K562 (cell line): ENCODE measurements around the gene HSD17B8. TPM values are rescaled to one million over a fixed set of nuclear protein-coding genes. Genes with fewer than 3 reads are reported as not detected.

ENCODE experiments used
- ATAC-seq: fragments of 200-7000 bp; cut with Tn5 transposase; 3 replicates; pipeline ENCODE4 v1.9.1; 2020; ENCODE audit warnings: moderate library complexity
- BruUV-seq: library from RNA; stranded (reverse); fragments of 400-500 nt; replicated peaks from 2 replicates; lab custom pipeline; 2021; lab: Mats Ljungman, UMichigan
- CTCF ChIA-PET: fragments of 300-600 bp; formaldehyde crosslinking; extraction: SDS; loops from one replicate; lab custom pipeline; 2021; ENCODE audit warnings: low intra/inter-chr PET ratio; lab: Yijun Ruan, JAX
- POLR2A ChIA-PET: fragments of 300-600, 350-650 bp; sonication (Branson Sonifier 250); formaldehyde crosslinking; extraction: SDS; loops from one replicate; lab custom pipeline; 2021; ENCODE audit warnings: antibody characterized with exemption, inconsistent platforms; lab: Yijun Ruan, JAX
- DNase-seq, 4 experiments: peaks; one replicate each; pipeline versions ENCODE4 v3.0.0 to v3.0.0-alpha.2; 2011 to 2018; ENCODE audit warnings: low spot score in 3 of 4, mixed read lengths in 3 of 4; ENCODE audit errors: extremely low read depth in 1 of 4
- FAIRE-seq: peaks from 2 replicates; lab custom pipeline; 2011; peaks lifted over from hg19 to GRCh38; lab: Jason Lieb, UNC
- H2AFZ ChIP-seq: 2 replicates; pipeline ENCODE4 v1.6.0; 2011; ENCODE audit warnings: low read depth, low read length, control low read depth, inconsistent platforms
- H3K27ac ChIP-seq: fragments of 200-600 bp; 3 replicates; pipeline ENCODE4 v1.8.0; 2011; ENCODE audit warnings: low read depth, mild to moderate bottlenecking, control low read depth, inconsistent platforms, low read length, moderate library complexity, mixed read lengths; ENCODE audit errors: extremely low read depth
- H3K27me3 ChIP-seq, 2 experiments: fragments of 300-600 bp in 1 of 2; 2 replicates in 1 of 2; 3 replicates in 1 of 2; pipeline versions ENCODE4 v1.6.0 to v1.8.0; 2011; ENCODE audit warnings: inconsistent platforms in 2 of 2, low read length in 2 of 2, mild to moderate bottlenecking in 1 of 2, mixed read lengths in 1 of 2, moderate library complexity in 1 of 2; ENCODE audit not compliant: control insufficient read depth in 2 of 2, insufficient read depth in 2 of 2
- H3K36me3 ChIP-seq: fragments of 300-600 bp; 3 replicates; pipeline ENCODE4 v1.8.0; 2011; ENCODE audit warnings: mild to moderate bottlenecking, low read length, inconsistent platforms; ENCODE audit not compliant: control insufficient read depth, insufficient read depth
- H3K4me1 ChIP-seq, 2 experiments: fragments of 200-600 bp in 1 of 2; replicated peaks in 1 of 2; 2 replicates in 1 of 2; 3 replicates in 1 of 2; pipeline versions ENCODE4 v1.5.1 to v1.8.0; 2011; ENCODE audit warnings: inconsistent platforms in 2 of 2, low read length in 2 of 2, mild to moderate bottlenecking in 1 of 2, mixed read lengths in 1 of 2, moderate library complexity in 1 of 2; ENCODE audit not compliant: control insufficient read depth in 2 of 2, insufficient read depth in 2 of 2
- H3K4me2 ChIP-seq: 2 replicates; pipeline ENCODE4 v1.6.1; 2011; ENCODE audit warnings: low read length, control low read depth, inconsistent platforms, mixed read lengths; ENCODE audit not compliant: insufficient read depth
- H3K4me3 ChIP-seq: fragments of 200-600 bp; sonication (generic), shearing (Covaris generic); 2 replicates; pipeline ENCODE4 v1.5.1; 2016; ENCODE audit warnings: control low read depth, inconsistent platforms
- H3K79me2 ChIP-seq: fragments of 200-600 bp; 3 replicates; pipeline ENCODE4 v1.8.0; 2011; ENCODE audit warnings: low read length, inconsistent platforms; ENCODE audit not compliant: control insufficient read depth, insufficient read depth
- H3K9ac ChIP-seq, 2 experiments: 2 replicates each; pipeline versions ENCODE4 v1.6.0 to v1.6.1; 2011; ENCODE audit warnings: low read depth in 2 of 2, low read length in 2 of 2, control low read depth in 1 of 2, inconsistent platforms in 1 of 2, mild to moderate bottlenecking in 1 of 2, mixed read lengths in 1 of 2; ENCODE audit not compliant: insufficient read depth in 1 of 2
- H3K9me1 ChIP-seq: one replicate; pipeline ENCODE4 v1.6.0; 2011; ENCODE audit warnings: inconsistent platforms, mild to moderate bottlenecking, low read length, moderate library complexity; ENCODE audit not compliant: control insufficient read depth, insufficient read depth
- H3K9me3 ChIP-seq: replicated peaks from 2 replicates; pipeline ENCODE4 v1.5.1; 2011; ENCODE audit warnings: low read depth, low read length, inconsistent platforms; ENCODE audit not compliant: control insufficient read depth, insufficient read depth
- H4K20me1 ChIP-seq: replicated peaks from 2 replicates; pipeline ENCODE4 v1.6.1; 2011; ENCODE audit warnings: low read length, inconsistent platforms, mixed read lengths; ENCODE audit not compliant: control insufficient read depth, insufficient read depth
- DIDO1 ChIP-seq: fragments of 450-650 bp; IDR thresholded peaks from 2 replicates; pipeline ENCODE4 v1.6.1; 2016; ENCODE audit warnings: low read depth, missing biosample characterization, missing genetic modification characterization
- EGR1 ChIP-seq: fragments of 450-650 bp; conservative IDR thresholded peaks from 2 replicates; pipeline ENCODE4 v1.6.1; 2017; ENCODE audit warnings: mild to moderate bottlenecking
- FOS ChIP-seq: IDR thresholded peaks from 3 replicates; pipeline ENCODE4 v1.6.1; 2011; ENCODE audit not compliant: insufficient read length; ENCODE audit errors: extremely low read depth
- HDGF ChIP-seq: fragments of 450-650 bp; IDR thresholded peaks from 2 replicates; pipeline ENCODE4 v1.6.1; 2016
- HMG20B ChIP-seq: fragments of 250-450 bp; sonication (Bioruptor Pico); IDR thresholded peaks from 2 replicates; pipeline ENCODE4 v1.5.0; 2021; ENCODE audit warnings: mild to moderate bottlenecking
- NR4A1 ChIP-seq, 2 experiments: fragments of 250-450 bp in 1 of 2; fragments of 450-650 bp in 1 of 2; sonication (Bioruptor Pico) in 1 of 2; IDR thresholded peaks; 2 replicates each; pipeline versions ENCODE4 v1.4.0 to v1.6.1; 2016 to 2020; ENCODE audit warnings: mild to moderate bottlenecking in 2 of 2, missing compliant biosample characterization in 1 of 2, missing genetic modification characterization in 1 of 2, moderate library complexity in 1 of 2
- ZNF644 ChIP-seq: fragments of 200-800 bp; sonication (Bioruptor generic); IDR thresholded peaks from 2 replicates; pipeline ENCODE4 v1.6.1; 2016; ENCODE audit warnings: low read depth, missing genetic modification characterization, missing compliant biosample characterization
- WGBS: fragments of 100-300 bp; shearing (Covaris generic); methylation state at CpG from one replicate; pipeline ENCODE4 v1.1.6; 2016; ENCODE audit warnings: low coverage, mixed read lengths; ENCODE audit not compliant: insufficient coverage; ENCODE audit errors: missing lambda C conversion rate; 5-methylcytosine and 5-hydroxymethylcytosine counted together
- in situ Hi-C: fragments of 300-500 bp; cut with MboI; formaldehyde crosslinking; loops from 4 replicates; pipeline ENCODE4 v1.15.0; 2018; ENCODE audit warnings: inconsistent platforms, mixed read lengths
- intact Hi-C: fragments of 100-400 bp; cut with micrococcal nuclease; formaldehyde crosslinking; loops from 2 replicates; pipeline ENCODE4 v1.14.2; 2022
- polyA plus RNA-seq, 8 experiments: library from polyadenylated mRNA; depleted of rRNA in 4 of 8; stranded (reverse) in 5 of 8; unstranded in 3 of 8; fragments of >200 nt; fragmentation: Nextera tagmentation in 2 of 8; fragmentation: Illumina TruSeq in 1 of 8; extraction: Ambion mirVana in 2 of 8; extraction: Trizol in 1 of 8; gene quantifications; 2 replicates each; pipeline versions ENCODE4 v1.2.1 to v1.2.3, GENCODE V29; 2011 to 2014; ENCODE audit warnings: inconsistent platforms in 1 of 8, missing spikeins in 1 of 8
- total RNA-seq, 7 experiments: library from RNA; depleted of rRNA in 6 of 7; stranded (reverse); fragments of >200 nt in 6 of 7; fragmentation: Illumina TruSeq in 2 of 7; extraction: Trizol in 2 of 7; gene quantifications; 2 replicates each; pipeline versions ENCODE4 v1.2.1 to v1.2.3, GENCODE V29; 2011 to 2021; ENCODE audit warnings: low replicate concordance in 1 of 7
- TF ChIP-seq, protein P1 (sequence below): sonication (generic); formaldehyde crosslinking; IDR thresholded peaks from 2 replicates; pipeline ENCODE4 v1.5.0; 2020; ENCODE audit warnings: missing genetic modification reagents
- TF ChIP-seq, protein P2 (sequence below): fragments of 450-650 bp; formaldehyde crosslinking; IDR thresholded peaks from 2 replicates; pipeline ENCODE4 v1.4.0; 2020; ENCODE audit warnings: mild to moderate bottlenecking, moderate library complexity

HSD17B8 gene
- total and polyA plus RNA-seq, 9 of the 15 experiments (the other 6 are each of a cell fraction or from before 2014, with no cell fraction given): 3.7 to 35.2 (median 14.2) TPM

DNA sequence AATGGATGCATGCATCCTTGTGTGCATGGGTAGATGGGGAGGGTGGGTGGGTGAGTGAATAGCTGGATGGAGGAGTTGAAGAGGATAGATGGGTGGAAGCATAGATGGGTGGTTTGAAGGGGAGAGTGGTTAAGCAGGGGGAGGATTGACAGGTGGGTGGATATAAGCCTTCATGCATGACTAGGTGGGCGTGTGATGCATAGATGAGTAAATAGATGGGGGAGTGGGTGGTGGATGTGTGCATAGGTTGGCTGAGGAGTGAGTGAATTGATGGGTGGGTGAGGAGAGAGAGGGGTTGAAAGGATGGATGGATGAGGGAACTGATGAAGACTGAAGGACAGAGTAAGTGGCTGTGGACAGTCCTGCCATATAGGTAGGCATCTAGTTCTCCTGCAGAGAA is 16.6 kb upstream of the HSD17B8 start:
- POLR2A ChIA-PET: no interaction called here

DNA sequence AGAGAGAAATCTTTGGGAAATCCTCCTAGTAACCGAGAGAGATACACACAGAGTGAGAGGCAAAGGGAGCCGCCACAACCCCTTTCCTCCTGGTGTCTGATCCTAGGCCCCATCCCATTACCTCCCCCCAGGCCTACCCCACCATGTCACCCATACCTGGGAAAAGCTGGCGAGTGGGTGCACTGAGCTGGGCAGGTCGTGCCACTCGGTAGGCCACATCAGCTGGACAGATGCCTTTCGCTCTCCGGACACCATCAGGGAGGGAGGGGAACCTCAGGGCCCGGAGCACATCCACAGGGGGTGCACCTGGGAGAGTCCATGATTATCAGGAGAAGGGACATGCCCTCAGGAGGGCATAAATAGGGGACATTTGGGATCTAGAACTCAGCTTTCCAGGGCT is 15.3 kb upstream of the HSD17B8 start:
- peaks cover 27 to 33% of the 10 kb centered on the region in 2 experiments; a peak in 4 of 5 replicates for H3K27me3 ChIP-seq

More for the DNA sequence above, 16.6 kb upstream of the HSD17B8 start:
- in situ Hi-C loops: no loop called here
- WGBS: 7% methylated on average over 1 of the region's 1 CpG
- Histone ChIP-seq H3K4me1 (peaks cover 0 to 18% of the 10 kb centered on the region in 2 experiments; a peak in 3 of 5 replicates), H4K20me1 (no peaks in the 10 kb centered on the region), H3K79me2 (no peaks in the 10 kb centered on the region), H3K4me2 (no peak overlapping the region), H3K4me3 (no peak overlapping the region), H3K9me3 (peaks cover 12% of the 10 kb centered on the region), H2AFZ (no peak overlapping the region), H3K27me3 (peaks cover 27 to 33% of the 10 kb centered on the region in 2 experiments; a peak in 4 of 5 replicates), H3K9me1 (no peaks in the 10 kb centered on the region), H3K36me3 (no peaks in the 10 kb centered on the region), H3K9ac (no peak overlapping the region), H3K27ac (no peak overlapping the region)
- CTCF ChIA-PET: no interaction called here
- intact Hi-C loops: no loop called here
- ATAC-seq (no peak), FAIRE-seq (no peak), DNase-seq (no peak)
- TF ChIP-seq NR4A1 (CRISPR knock-in tag; IDR thresholded peaks at IDR 0.05): no peak
- TF ChIP-seq NR4A1 (tag; IDR thresholded peaks at IDR 0.05): no peak
- peak; percentile 59; the same call in 1 of the 2 replicates for TF ChIP-seq EGR1
- no peak for TF ChIP-seq HMG20B
- no TSS peak for BruUV-seq

More for the DNA sequence above, 15.3 kb upstream of the HSD17B8 start:
- Histone ChIP-seq H4K20me1 (no peaks in the 10 kb centered on the region), H3K9ac (0 out of 4 replicates have a peak overlapping the region, but pooled peaks of 1 of the 2 experiments have one; percentile 54), H2AFZ (no peak overlapping the region), H3K9me3 (no peaks in the 10 kb centered on the region), H3K4me1 (peaks cover 0 to 21% of the 10 kb centered on the region in 2 experiments; a peak in 3 of 5 replicates), H3K79me2 (no peaks in the 10 kb centered on the region), H3K9me1 (no peaks in the 10 kb centered on the region), H3K27ac (no peak overlapping the region), H3K4me3 (no peak overlapping the region), H3K4me2 (no peak overlapping the region), H3K36me3 (peaks cover 3% of the 10 kb centered on the region; the same call in 1 of the 3 replicates)
- intact Hi-C loops (no loop called here), in situ Hi-C loops (no loop called here)
- WGBS: 7% methylated on average over 6 of the region's 8 CpGs
- ChIA-PET CTCF (no interaction called here), POLR2A (interaction anchor here (1.2 kb wide), 2 partner anchors 82 to 217 kb away, joined by 3 to 4 read pairs; partner anchors contain the start of genes RPS18 and VPS52)
- FAIRE-seq (no peak), ATAC-seq (no peak), DNase-seq (no peak)
- TF ChIP-seq DIDO1 (tag): no peak
- TF ChIP-seq, protein P1, sequence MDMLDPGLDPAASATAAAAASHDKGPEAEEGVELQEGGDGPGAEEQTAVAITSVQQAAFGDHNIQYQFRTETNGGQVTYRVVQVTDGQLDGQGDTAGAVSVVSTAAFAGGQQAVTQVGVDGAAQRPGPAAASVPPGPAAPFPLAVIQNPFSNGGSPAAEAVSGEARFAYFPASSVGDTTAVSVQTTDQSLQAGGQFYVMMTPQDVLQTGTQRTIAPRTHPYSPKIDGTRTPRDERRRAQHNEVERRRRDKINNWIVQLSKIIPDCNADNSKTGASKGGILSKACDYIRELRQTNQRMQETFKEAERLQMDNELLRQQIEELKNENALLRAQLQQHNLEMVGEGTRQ (CRISPR knock-in tag): no peak
- TF ChIP-seq ZNF644: no peak
- TF ChIP-seq HDGF: no peak
- TF ChIP-seq, protein P2, sequence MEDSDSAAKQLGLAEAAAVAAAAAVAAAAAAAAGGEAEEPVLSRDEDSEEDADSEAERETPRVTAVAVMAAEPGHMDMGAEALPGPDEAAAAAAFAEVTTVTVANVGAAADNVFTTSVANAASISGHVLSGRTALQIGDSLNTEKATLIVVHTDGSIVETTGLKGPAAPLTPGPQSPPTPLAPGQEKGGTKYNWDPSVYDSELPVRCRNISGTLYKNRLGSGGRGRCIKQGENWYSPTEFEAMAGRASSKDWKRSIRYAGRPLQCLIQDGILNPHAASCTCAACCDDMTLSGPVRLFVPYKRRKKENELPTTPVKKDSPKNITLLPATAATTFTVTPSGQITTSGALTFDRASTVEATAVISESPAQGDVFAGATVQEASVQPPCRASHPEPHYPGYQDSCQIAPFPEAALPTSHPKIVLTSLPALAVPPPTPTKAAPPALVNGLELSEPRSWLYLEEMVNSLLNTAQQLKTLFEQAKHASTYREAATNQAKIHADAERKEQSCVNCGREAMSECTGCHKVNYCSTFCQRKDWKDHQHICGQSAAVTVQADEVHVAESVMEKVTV (CRISPR knock-in tag): no peak
- TF ChIP-seq FOS: no peak
- no TSS peak for BruUV-seq
